HG02938 (cell line): ENCODE data around the gene ANKMY1.
"Not testable (repeated sequence)": the region's sequence is repeated elsewhere in the genome, so short reads cannot be mapped to it uniquely, and the experiment has no call there.

ENCODE experiments used
- ATAC-seq: cut with Tn5 transposase; IDR thresholded peaks from one replicate; pipeline ENCODE4 v1.9.1; 2021; ENCODE audit warnings: mild to moderate bottlenecking, moderate library complexity; ENCODE audit not compliant: unreplicated experiment

ANKMY1 gene

GRCh38 chr2:240555541-240556250, 2.1 kb downstream of the ANKMY1 start:
- no peak for ATAC-seq

DNA sequence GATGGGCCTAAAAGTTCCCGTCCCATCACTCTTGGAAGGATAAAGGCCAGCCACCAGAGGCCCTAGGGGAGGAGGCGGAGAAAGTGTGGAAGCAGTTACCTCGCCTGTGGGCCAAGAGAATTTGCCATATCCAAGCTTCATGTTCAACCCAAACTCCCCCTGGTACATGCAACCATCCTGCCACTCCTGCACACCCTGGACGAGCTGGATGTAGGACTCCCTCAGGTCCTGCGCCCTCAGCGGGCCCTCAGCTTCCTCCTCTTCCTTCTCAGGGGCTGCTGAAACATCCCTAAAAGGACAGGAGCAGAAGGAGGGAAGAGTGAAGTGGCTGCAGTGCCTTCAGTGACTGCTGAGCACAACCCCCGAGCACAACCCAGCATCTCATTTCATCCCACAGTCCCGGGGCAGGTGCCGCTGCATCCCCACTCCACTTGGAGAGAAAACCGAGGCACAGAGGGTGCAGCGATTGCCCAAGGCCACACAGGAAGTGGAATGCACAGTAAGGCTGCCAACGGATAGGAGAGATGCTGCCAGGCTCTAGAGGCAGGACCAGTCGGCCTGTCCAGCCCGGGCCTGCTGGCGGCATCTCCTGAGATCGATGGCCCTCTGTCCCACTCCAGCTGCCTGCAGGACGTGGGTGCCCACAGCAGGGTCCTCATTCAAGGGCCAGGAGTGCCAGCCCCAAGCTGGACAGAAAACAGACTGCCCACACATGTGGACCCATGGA, 2.9 kb downstream of the ANKMY1 start:
- no peak for ATAC-seq

GRCh38 chr2:240553956-240554480, 3.8 kb downstream of the ANKMY1 start:
- ATAC-seq = no peak

GRCh38 chr2:240551811-240552210, 6.0 kb downstream of the ANKMY1 start:
- no peak for ATAC-seq

GRCh38 chr2:240551288-240551687, 6.5 kb downstream of the ANKMY1 start:
- no peak for ATAC-seq

GRCh38 chr2:240539906-240540305, 17.9 kb downstream of the ANKMY1 start:
- ATAC-seq = no peak

- not testable (repeated sequence) for ATAC-seq
These were observed 18.7 kb downstream of the ANKMY1 start for GRCh38 chr2:240539101-240539500.

GRCh38 chr2:240538031-240538780, 19.6 kb downstream of the ANKMY1 start:
- ATAC-seq = no peak

- ATAC-seq = no peak
These were observed 25.6 kb downstream of the ANKMY1 start for GRCh38 chr2:240532031-240532775.

- no peak for ATAC-seq
These were observed 26.8 kb downstream of the ANKMY1 start for GRCh38 chr2:240531038-240531437.

- no peak for ATAC-seq
These were observed 27.6 kb downstream of the ANKMY1 start for GRCh38 chr2:240530181-240530580.

DNA sequence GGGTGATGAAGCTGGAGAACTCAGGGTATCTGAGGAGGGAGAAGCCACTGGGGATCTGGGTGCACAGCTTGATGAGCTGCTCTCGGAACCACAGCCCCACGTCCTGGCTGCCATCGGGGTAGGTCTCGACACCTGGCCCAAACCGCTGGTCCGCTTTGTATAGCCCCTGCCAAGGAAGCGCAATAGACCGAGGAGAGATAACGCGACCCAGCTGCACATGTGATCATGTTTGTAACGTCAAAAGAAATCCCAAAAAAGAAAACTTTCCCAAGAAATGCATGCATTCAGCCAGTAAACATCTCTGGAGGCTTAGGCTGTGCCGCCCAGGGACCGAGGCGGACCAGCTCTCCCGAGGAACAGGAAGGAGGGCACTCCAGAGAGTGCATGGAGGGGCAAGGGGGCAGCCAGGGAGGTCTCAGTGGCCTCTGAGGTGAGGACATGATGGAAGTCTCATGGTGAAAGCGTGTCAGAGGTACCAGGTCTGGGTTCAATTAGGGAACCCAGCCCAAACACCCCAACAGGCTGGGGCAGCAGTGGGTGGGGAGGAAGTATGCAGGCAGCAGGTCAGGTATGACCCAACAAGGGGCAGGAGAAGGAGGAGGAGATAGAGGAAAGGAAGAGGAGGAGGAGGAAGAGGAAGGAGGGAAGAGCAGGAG, 28.3 kb downstream of the ANKMY1 start:
- no peak for ATAC-seq

GRCh38 chr2:240528406-240529040, 29.3 kb downstream of the ANKMY1 start:
- ATAC-seq = no peak

GRCh38 chr2:240527153-240527750, 30.5 kb downstream of the ANKMY1 start:
- ATAC-seq = no peak

DNA sequence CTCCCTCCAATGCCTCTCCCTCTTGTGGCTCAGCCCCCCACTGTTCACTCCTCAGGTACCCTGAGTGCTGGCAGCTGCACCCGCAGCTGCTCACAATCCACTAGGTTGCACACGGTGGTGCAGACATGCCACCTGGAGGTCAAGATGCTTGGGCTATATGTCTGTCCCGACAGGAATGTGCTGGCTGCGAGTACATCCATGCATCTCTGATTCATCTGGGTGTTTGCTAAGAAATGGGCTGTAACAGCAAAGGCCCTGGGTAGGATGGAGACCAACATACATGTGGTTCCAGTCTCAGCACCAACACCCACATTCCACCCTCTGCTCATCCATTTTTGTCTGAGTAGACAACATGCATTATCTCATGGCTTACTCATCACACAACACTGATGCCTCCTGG, 31.3 kb downstream of the ANKMY1 start:
- ATAC-seq = no peak

DNA sequence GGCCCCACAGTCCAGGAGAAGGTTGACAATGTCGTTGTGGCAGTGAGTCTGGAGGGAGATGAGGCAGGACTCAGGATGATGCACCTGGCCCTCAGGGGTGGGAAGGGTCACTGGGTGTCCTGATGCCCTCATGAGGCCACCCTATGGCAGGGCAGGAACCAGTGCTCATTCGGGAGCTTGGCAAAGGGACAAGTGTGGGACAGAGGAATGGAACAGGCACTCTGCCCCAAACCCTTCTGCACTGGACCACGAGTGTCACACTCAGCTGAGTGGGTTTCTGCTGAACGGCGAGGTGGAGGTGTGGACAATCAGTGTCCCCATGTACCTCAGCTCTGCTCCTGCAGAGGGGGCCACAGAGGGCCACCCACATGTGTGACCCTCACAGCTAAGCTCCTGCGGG, 32.0 kb downstream of the ANKMY1 start:
- no peak for ATAC-seq

- ATAC-seq = no peak
These were observed 32.6 kb downstream of the ANKMY1 start for GRCh38 chr2:240524963-240525718.

DNA sequence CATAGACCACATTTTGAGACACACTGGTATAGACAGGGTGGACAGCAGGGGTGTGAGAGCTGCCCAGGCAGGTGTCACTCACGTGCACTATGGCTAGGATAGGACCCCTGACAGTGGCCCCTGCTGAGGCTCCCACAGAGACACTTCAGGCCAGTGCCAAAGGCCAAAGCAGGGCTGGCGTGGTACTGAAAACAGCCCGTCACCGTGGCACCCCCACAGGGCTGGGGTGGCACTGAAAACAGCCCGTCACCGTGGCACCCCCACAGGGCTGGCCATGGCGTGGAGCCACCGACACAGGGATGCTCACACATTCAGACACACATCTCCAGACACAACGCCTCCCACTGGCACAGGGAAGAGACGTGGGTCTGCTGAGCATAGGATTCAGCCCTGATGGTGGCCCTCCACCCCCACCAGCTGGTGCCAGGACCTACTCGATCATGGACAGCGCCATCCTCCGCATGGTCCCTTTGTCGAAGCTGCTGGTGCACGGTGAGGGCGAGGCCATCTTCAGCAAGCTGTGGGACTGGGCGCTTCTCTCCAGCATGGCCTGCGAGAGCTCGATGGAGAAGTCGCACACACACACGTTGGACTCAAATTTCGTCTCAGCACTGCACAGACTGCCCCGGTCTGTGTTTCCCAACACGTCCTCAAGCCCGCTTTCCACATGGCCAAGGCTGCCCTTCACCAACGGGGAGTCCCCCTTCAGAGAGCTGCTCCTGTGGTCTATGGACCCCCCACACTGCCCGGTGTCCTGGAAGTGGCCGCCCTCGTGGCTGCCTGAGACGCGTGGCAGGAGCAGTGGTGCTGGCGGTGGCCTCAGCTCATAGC, 34.1 kb downstream of the ANKMY1 start:
- no peak for ATAC-seq
